NCI-H82 (cell line): ENCODE data around the gene BICD1.
"Not testable (repeated sequence)": the region's sequence is repeated elsewhere in the genome, so short reads cannot be mapped to it uniquely, and the experiment has no call there.

Source experiments
- DNase-seq: peaks from one replicate; lab custom pipeline; 2025; lab: John Stamatoyannopoulos, UW

The BICD1 gene

GRCh38 chr12:32106517-32107358 lies at the start of gene BICD1:
Gene BICD1, plus strand, starts transcription at chr12:32106847. Its CDS starts 485 bp downstream, at chr12:32107332.
- peak; percentile 95 for DNase-seq

GRCh38 chr12:32061033-32061432 lies 45.6 kb upstream of the BICD1 start:
- DNase-seq: no peak

DNA sequence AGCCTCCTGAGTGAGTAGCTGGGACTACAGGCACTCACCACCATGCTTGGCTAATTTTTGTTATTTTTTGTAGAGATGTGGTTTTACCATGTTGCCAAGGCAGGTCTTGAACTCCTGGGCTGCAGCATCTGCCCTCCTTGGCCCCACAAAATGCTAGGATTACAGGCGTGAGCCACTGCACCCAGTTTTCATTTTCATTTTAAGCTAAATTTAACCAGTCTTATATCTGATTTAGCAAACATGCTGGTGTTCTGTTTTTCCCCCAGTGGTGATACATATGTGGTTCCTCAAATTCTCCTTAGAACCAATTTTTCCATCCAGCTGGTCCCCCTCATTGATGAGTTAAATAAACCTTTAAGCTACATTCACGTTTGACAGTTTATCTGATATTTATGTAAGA lies 43.8 kb upstream of the BICD1 start:
- DNase-seq: no peak

- no peak for DNase-seq
Observed at GRCh38 chr12:32063796-32064195, 42.9 kb upstream of the BICD1 start.

DNA sequence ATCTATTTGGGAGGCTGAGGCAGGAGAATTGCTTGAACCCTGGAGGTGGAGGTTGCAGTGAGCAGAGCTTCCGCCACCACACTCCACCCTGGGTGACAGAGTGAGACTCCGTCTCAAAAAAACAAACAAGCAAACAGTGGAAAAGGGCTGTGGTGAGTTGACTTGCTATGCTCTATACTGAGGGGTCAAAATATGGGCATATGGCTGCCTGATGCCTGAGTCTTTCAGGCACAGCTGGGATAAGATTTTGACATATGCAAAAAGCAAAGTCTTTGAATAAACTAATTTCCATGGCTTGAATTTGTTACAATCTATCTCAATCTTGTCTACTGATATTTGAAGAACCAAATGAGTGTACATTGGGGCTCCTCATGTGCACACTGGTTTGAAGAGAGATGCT lies 40.4 kb upstream of the BICD1 start:
- DNase-seq: no peak

DNA sequence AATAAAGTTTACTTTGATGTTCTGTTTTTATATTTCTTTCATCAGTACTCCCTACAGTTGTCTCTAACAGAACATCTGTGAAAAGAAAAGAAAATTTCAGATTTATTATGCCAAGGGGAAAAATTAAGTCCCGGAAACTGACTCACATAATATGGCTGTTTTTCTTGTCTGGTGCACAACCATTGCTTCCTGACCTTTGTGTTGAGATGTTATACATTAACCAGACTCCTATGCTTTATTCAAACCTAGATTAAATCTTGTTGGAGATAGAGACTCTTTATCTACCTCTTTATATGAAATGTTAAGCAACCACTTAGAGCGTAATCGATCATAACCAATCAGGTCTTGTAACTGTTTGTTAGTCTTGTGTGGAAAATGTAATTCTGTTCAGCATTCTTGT lies 37.6 kb upstream of the BICD1 start:
- DNase-seq: no peak

GRCh38 chr12:32069731-32070130 lies 36.9 kb upstream of the BICD1 start:
- peak; percentile 15 for DNase-seq

- no peak for DNase-seq
Observed at GRCh38 chr12:32070370-32070769, 36.3 kb upstream of the BICD1 start.

- no peak for DNase-seq
Observed at GRCh38 chr12:32072102-32072501, 34.5 kb upstream of the BICD1 start.

DNA sequence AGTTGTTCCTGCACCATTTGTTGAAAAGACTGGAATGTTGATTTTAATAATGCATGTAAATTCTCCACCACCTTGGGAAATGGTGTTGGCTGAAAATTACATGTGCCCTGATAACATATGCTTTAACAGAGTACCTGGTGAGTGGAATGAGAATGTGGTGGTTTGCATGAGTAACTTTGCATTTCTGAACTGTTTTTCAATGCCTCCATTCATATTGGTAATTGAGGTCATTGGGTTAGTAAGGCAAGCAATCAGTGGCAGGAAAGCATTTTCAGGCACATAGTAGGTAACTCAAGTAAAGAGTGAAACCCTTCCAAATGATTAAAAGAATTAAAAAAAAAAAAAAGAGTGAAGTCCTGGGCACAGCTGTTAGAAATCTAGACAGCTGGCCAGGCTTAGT lies 32.2 kb upstream of the BICD1 start:
- DNase-seq: no peak

DNA sequence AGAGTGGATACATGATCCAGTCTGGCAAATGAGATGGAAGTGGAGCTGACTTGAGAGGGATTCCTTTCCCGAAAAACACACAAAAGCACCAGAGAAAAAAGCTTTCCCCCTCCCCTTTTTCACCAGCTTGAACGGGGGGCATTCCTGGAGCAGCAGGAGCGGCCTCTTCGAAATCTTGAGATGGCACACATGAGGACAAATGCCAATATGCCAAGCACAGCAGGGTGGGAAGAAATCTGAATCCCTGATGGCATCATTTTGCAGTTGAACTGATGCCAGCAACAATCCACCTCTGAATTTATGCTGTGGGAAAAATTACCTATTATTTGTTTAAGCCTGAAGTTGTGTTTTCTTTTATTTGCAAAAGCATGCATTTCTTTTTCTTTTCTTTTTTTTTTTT lies 29.7 kb upstream of the BICD1 start:
- no peak for DNase-seq

- DNase-seq: no peak
Observed at GRCh38 chr12:32080435-32080834, 26.2 kb upstream of the BICD1 start.

- DNase-seq: no peak
Observed at GRCh38 chr12:32083489-32083888, 23.2 kb upstream of the BICD1 start.

DNA sequence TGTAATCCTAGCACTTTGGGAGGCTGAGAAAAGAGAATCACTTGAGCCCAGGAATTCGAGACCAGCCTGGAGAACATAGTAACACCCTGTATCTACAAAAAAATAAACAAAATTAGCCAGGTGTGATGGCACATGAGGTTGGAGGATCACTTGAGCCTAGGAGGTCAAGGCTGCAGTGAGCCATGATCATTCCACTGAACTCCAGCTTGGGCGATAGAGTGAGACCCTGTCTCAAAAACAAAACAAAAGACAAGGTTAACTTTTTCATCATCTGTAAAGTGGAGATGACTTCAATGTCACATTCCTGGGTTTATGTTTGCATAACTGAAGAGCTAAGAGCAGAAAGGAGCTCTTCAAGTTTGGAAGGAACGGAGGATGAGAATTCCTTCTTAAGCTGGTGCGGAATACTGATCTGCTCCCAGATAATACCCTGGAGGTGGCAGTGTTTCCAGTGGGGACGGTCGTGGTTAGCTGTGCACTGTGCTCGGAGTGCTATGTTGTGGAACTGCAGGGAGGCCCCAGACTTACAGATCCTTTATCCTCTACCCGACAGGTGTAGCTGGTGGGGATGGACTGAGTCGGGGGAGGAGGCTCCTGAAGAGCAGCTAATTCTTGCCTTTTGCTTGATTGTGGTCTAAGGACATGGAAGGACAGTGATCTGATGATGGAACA lies 22.5 kb upstream of the BICD1 start:
- peak; percentile 35 for DNase-seq

DNA sequence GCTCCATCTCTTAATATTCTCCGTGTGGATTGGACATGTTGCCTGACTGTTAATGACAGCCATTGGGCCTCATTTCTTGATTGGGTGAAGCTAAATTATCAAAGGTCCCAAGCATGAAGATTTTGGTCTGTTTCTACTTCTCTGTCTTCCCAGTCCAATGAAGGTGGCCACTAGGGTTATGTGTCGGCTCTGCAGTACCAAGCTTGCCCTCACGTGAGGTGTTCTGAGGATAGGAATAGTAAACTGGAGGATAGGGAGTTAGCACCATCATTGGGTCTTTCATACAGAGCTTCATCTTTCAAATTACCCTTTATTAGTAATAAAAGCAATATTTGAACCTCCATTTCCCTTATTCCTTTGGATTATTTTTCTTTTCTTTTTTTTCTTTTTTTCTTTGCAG lies 21.9 kb upstream of the BICD1 start:
- no peak for DNase-seq

DNA sequence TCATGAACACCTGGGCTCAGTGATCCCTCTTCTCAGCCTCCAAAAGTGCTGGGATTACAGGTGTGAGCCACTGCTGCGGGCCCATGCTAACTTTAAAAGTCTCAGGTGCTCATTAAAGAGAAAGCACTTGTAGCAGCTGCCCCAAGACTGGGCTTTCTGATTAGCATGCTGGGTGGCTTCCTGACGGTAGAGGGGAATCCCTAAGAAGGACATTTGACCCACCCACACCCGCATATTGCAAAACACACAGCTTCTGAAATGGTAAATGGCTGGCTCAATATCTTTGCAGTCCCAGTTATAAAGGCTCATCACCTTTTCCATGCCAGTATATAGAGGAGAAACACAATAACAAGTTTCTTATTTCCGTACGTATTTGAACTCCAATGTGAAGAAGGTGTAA lies 19.3 kb upstream of the BICD1 start:
- no peak for DNase-seq

- no peak for DNase-seq
Observed at GRCh38 chr12:32089156-32089555, 17.5 kb upstream of the BICD1 start.

GRCh38 chr12:32089586-32089985 lies 17.1 kb upstream of the BICD1 start:
- peak; percentile 42 for DNase-seq

- DNase-seq: no peak
Observed at GRCh38 chr12:32091696-32092095, 15.0 kb upstream of the BICD1 start.

GRCh38 chr12:32098112-32098511 lies 8.5 kb upstream of the BICD1 start:
- no peak for DNase-seq

DNA sequence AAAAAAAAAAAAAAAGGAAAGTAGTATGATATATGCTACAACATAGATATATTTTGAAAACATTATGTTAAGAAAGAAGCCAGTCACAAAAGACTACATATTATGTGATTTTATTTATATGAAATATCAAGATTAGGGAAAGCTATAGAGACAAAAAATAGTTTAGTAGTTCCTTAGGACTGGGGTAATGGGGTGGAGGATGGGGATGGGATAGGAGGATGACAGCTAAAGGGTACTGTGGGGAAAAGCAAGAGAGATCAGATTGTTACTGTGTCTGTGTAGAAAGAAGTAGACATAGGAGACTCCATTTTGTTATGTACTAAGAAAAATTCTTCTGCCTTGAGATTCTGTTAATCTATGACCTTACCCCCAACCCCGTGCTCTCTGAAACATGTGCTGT lies 7.4 kb upstream of the BICD1 start:
- not testable (repeated sequence) for DNase-seq

DNA sequence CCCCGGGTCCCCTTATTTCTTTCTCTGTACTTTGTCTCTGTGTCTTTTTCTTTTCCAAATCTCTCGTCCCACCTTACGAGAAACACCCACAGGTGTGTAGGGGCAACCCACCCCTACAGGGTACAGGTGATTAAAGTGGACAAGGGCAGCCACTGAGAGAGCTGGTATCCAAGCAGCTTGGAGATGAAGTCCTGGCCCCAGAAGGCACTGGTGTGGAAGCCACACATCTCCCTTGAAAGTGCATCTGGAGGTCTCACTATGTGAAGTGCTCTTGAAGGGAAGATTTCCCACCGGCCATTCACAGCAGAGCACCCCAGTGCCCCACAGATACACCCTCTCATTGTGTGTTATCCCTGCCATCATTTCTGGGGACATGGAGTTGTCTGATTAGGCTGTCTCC lies 6.3 kb upstream of the BICD1 start:
- no peak for DNase-seq

GRCh38 chr12:32100888-32101287 lies 5.8 kb upstream of the BICD1 start:
- DNase-seq: no peak

- DNase-seq: no peak
Observed at GRCh38 chr12:32102234-32102633, 4.4 kb upstream of the BICD1 start.
